Coronary artery (tissue), 2 donors: ENCODE measurements around the gene ELF2.

ENCODE experiments used
- DNase-seq: peaks from one replicate; pipeline ENCODE4 v3.0.0-alpha.2; 2017; ENCODE audit warnings: low spot score
- H3K27ac ChIP-seq, 2 donors: fragments of 200-600 bp; sonication (generic); one replicate each; pipeline ENCODE4 v1.5.1; 2016 to 2019
- H3K4me3 ChIP-seq: fragments of 200-600 bp; sonication (generic); 2 replicates; pipeline ENCODE4 v1.5.1; 2016; ENCODE audit warnings: mild to moderate bottlenecking, moderate library complexity
- CTCF ChIP-seq: fragments of 200-600 bp; sonication (generic); IDR thresholded peaks from one replicate; pipeline ENCODE4 v1.5.1; 2019; ENCODE audit warnings: antibody characterized with exemption

Gene ELF2

GRCh38 chr4:139144161-139144859, 32.7 kb downstream of the ELF2 start:
- TF ChIP-seq CTCF = no peak
- no peak for DNase-seq
- Histone ChIP-seq H3K4me3 (peak overlapping the region; percentile 29), H3K27ac (no peak overlapping the region)

- Histone ChIP-seq H3K4me3 (no peak overlapping the region), H3K27ac (no peak overlapping the region)
- no peak for TF ChIP-seq CTCF
- DNase-seq = no peak
These were observed 34.0 kb downstream of the ELF2 start for GRCh38 chr4:139142980-139143379.

GRCh38 chr4:139142087-139142486, 34.9 kb downstream of the ELF2 start:
- Histone ChIP-seq H3K4me3 (no peak overlapping the region), H3K27ac (no peak overlapping the region)
- TF ChIP-seq CTCF = no peak

GRCh38 chr4:139137763-139138162, 39.3 kb downstream of the ELF2 start:
- no peak overlapping the region for H3K4me3 ChIP-seq
- no peak for TF ChIP-seq CTCF
- no peak overlapping the region for H3K27ac ChIP-seq
- DNase-seq = no peak

More at GRCh38 chr4:139142087-139142486, 34.9 kb downstream of the ELF2 start:
- no peak for DNase-seq

- no peak for TF ChIP-seq CTCF
- H3K4me3 ChIP-seq = no peak overlapping the region
- no peak overlapping the region for H3K27ac ChIP-seq
- DNase-seq = no peak
These were observed 42.6 kb downstream of the ELF2 start for GRCh38 chr4:139134403-139134802.

- TF ChIP-seq CTCF = no peak
- Histone ChIP-seq H3K4me3 (no peak overlapping the region), H3K27ac (peak overlapping the region in 1 of 2 donors; percentile 10)
- no peak for DNase-seq
These were observed 45.7 kb downstream of the ELF2 start for GRCh38 chr4:139131209-139131870.

- no peak overlapping the region for H3K27ac ChIP-seq
- no peak for DNase-seq
- H3K4me3 ChIP-seq = no peak overlapping the region
- no peak for TF ChIP-seq CTCF
These were observed 47.8 kb downstream of the ELF2 start for GRCh38 chr4:139129206-139129605.
